ENCODE measurements around the gene PTPN6.
A peak's percentile ranks its signal among the peaks of the same experiment; 100 is the strongest.
"Not testable (repeated sequence)": the region's sequence is repeated elsewhere in the genome, so short reads cannot be mapped to it uniquely, and the experiment has no call there.

The PTPN6 gene

DNA sequence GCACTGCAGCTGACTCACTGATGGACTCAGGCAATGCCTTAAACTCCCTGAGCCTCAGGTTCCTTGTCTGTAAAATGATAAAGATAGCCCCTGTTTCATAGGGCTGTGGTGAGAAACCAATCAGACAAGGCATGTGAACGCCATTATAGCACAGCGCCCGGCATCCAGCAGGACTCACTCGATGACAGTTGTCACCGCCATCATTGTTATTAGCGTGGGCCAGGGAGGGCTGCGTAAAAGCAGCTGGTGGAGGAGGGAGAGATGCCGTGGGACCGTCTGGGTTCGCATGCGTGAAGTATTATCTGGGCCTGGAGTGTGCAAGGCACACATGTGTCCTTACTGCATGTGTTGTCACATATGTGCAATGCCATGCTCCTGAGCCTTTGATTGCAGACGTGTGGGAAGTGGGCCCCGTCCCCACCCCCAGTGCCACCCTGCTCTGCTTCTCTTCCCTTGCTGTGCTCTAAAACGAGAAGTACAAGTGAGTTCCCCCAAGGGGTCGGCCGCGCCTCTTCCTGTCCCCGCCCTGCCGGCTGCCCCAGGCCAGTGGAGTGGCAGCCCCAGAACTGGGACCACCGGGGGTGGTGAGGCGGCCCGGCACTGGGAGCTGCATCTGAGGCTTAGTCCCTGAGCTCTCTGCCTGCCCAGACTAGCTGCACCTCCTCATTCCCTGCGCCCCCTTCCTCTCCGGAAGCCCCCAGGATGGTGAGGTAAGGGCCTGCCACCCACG lies at the start of gene PTPN6:
Gene PTPN6 (plus strand): TSS at position 546 of the 730 bp plus-strand sequence. CDS start 157 bp downstream, at position 703.
- DNase-seq (ENCODE audit: low read depth in 3 of 3), result peak in 1 of 3 experiments; percentile 72

DNA sequence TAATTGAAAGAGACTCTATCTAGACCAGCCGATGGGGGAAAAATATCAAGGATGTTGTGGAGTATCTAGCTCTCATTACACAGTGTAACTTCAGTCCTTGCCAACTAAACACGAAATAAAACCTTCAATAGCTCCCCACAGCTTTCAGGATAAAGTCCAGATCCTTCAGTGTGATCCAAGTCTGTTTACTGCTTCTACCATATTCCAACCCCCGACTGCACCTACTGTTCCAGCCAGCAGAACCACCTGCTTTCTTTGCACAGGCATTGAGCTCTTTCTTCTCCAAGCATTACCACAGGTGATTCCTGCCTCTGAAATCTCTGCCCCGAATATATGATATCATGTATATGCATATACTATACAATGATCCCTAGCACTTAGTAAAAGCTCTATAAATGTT lies 48.7 kb upstream of the PTPN6 start:
- DNase-seq (ENCODE audit: low read depth in 3 of 3), result no peak

GRCh38 chr12:6903722-6904121 lies 47.4 kb upstream of the PTPN6 start:
- DNase-seq (ENCODE audit: low read depth in 3 of 3), result no peak

GRCh38 chr12:6904280-6905276 lies 46.6 kb upstream of the PTPN6 start, which contains the start of gene LRRC23:
LRRC23 (plus strand) TSS chr12:6904822; CDS start chr12:6905634, 812 bp downstream.
- peak; percentile 96 to 98 (median 97) for DNase-seq (ENCODE audit: low read depth in 3 of 3)

GRCh38 chr12:6905414-6906040 lies 45.6 kb upstream of the PTPN6 start:
- no peak for DNase-seq (ENCODE audit: low read depth in 3 of 3)

DNA sequence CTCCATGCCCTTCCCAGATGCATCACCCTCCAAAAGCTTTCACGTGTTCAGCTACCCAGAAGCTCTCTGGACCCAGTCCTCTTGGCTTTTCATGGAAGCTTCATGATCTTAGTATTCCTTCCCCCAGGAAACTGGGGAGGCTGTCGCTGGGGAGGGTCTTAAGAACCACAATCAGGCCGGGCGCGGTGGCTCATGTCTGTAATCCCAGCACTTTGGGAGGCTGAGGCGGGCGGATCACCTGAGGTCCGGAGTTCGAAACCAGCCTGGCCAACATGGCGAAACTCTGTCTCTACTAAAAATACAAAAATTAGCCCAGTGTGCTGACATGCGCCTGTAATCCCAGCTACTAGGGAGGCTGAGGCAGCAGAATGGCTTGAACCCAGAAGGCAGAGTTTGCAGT lies 43.0 kb upstream of the PTPN6 start:
- not testable (repeated sequence) for DNase-seq (ENCODE audit: low read depth in 3 of 3)

DNA sequence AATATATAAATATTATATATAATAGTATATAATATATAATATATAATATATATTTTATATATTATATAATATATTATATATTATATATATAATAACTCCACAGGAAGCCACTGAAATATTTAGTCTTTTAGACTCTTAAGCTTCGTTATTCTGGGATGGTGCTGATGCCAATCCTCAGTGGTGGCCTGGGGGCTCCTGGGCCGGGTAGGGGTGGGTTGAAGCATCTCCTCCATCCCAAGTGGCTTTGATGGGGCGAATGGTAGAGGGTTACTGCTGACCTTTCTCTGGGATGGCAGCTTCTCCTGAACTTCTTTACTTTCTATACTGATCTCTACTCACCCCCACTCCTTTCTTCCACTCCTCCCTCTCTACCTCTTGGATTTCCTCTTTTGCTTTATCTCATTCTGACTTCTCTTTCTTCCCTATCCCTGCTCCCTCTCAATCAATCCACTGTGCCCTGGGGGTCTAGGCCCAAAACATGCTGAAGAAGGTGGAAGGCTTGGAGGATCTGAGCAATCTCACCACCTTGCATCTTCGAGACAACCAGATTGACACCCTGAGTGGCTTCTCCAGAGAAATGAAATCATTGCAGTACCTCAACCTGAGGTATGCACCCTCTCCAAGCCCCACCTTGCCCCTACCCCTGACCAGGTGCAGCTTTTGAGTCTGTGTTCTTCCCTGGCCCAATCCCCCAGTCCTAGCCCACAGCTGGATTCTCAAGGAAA lies 41.6 kb upstream of the PTPN6 start:
- no peak for DNase-seq (ENCODE audit: low read depth in 3 of 3)

- no peak for DNase-seq (ENCODE audit: low read depth in 3 of 3)
Observed at GRCh38 chr12:6912164-6912935, 38.8 kb upstream of the PTPN6 start.

GRCh38 chr12:6914246-6914946 lies 36.8 kb upstream of the PTPN6 start, which contains the start of gene ENO2:
ENO2 (plus strand) TSS chr12:6914580; CDS start chr12:6915833, 1,253 bp downstream.
- peak; percentile 58 to 83 (median 68) for DNase-seq (ENCODE audit: low read depth in 3 of 3)

DNA sequence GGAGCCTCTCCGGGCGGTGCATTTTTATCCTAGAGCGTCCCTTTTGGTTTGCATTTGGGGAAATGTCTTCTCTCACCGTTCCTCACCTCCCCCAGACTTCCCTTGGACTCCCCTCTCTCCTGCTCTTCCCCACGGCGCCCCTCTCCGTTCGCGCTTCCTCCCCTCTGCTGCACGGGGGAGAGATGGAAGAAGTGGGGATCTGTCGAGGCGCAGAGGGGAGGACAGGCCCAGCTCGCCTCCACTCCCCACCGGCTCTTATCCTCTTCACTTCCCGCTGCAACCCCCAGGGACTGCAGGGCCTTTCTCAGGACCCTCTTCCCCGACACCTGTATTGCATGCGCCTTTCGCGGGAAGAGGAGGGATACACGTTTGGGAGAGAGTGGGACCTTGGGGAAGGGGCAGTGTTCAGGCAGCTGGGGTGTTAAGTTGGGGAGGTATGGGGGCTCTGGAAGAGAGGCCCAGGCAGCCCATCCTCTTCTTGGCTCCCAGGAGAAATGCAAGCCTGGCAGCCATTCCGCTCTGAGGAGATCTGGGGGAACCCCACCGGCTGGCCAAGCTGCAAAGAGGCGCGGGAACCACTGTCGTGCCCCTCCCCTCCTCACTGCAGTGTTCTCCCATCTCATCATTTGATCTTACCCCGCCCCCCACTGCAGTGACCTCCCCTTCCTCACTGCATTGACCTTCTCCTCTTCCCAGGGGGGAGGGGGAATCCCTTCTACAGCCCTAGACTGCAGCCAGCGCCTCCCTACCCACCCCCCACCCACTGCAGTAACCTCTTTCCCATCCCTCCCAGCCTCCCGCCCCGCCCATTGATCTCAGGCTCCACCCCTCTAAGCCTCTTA lies 36.0 kb upstream of the PTPN6 start:
- DNase-seq (ENCODE audit: low read depth in 3 of 3), result peak in 1 of 3 experiments; percentile 47

DNA sequence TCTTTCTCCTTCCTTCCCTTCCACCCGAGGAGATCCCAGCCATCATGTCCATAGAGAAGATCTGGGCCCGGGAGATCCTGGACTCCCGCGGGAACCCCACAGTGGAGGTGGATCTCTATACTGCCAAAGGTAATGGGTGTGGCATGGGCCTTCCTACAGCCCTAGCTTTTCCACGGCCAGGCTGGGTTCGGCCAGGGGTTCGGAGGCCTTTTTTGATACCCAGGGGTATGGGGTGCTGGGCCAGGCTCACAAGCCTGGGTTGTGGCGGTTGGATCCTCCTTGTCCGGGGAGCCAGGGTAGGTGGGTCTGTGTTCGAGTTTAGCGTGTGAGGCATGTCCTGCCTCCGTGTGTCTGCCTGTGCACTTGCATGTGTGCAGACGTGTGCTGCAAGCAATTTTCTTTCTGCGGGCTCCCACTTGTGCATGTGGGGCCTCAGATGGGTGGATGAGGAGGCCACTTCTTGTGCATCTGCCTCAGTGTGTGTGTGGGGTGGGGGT lies 35.3 kb upstream of the PTPN6 start:
- DNase-seq (ENCODE audit: low read depth in 3 of 3), result no peak

DNA sequence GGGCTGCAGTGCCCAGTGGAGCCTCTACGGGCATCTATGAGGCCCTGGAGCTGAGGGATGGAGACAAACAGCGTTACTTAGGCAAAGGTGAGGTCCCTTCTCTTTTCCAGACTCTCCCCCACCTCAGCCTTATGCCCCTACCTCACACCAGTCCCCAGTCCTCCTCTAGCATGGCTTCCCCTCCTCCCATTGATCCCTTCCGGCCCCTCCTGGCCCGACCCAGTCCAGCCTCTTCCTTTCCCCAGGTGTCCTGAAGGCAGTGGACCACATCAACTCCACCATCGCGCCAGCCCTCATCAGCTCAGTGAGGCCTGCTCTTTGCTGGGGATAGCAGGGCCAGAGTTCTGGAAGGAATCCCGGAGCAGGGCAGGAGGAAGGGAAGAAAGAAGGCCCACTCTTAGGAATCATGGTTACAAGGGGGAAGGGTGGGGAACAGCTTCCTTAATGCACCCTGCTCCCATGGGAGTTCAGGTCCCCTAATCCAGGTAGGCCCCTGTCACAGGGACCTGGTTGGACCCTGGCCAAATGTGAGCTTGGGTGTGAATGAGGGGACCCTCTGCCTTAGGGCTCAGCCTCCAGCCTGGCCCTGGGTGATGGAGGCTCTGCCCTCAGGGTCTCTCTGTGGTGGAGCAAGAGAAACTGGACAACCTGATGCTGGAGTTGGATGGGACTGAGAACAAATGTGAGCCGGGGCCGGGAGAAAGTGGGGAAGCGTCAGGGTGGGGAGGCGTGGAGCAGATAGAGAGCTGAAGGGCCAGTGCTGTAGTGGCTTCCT lies 34.5 kb upstream of the PTPN6 start:
- DNase-seq (ENCODE audit: low read depth in 3 of 3), result no peak

- no peak for DNase-seq (ENCODE audit: low read depth in 3 of 3)
Observed at GRCh38 chr12:6917491-6918231, 33.5 kb upstream of the PTPN6 start.

GRCh38 chr12:6919588-6919987 lies 31.6 kb upstream of the PTPN6 start:
- no peak for DNase-seq (ENCODE audit: low read depth in 3 of 3)

DNA sequence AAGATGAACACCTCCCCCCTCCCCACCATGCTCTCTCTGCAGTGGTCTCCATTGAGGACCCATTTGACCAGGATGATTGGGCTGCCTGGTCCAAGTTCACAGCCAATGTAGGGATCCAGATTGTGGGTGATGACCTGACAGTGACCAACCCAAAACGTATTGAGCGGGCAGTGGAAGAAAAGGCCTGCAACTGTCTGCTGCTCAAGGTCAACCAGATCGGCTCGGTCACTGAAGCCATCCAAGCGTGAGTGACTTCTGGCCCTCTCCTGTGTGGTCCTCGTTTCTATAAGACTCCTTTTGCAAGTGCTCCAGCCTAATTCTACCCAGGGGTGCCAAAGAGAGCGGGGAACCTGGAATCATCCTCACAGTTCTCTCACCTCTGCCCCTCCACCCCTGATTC lies 29.6 kb upstream of the PTPN6 start:
- DNase-seq (ENCODE audit: low read depth in 3 of 3), result no peak

DNA sequence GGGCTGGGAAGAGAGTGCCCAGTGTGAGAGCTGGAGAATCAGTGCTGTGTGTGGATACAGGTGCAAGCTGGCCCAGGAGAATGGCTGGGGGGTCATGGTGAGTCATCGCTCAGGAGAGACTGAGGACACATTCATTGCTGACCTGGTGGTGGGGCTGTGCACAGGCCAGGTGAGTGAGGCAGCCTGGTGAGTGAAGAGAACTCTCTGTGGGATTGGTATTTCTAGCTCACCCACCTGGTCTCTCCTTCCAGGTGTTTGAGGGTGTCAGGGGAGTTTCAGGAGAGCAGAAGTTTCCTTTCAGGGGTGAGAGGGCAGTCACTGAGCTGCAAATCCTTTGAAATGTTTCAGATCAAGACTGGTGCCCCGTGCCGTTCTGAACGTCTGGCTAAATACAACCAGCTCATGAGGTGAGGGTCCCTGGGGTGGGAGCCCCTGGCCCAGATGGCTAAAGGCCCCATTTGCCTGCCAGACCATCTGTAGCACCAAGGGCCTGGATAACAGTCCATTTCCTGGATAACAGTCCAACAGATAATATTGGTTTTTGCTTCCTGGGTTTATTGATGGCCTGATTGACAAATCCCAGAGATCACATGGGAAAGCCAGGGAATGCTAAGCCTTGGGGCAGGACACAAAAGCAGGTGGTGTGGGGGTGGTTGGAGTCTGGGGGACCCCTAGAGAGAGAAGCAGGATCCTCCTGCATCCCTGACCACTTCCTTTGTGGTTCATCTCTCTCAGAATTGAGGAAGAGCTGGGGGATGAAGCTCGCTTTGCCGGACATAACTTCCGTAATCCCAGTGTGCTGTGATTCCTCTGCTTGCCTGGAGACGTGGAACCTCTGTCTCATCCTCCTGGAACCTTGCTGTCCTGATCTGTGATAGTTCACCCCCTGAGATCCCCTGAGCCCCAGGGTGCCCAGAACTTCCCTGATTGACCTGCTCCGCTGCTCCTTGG lies 28.9 kb upstream of the PTPN6 start:
- DNase-seq (ENCODE audit: low read depth in 3 of 3), result no peak
